Muscle layer of colon (tissue), 2 donors: ENCODE measurements around the gene TMEM252.

Source experiments
- H3K27ac ChIP-seq: one replicate; pipeline ENCODE4 v1.7.0; 2013; ENCODE audit warnings: low read depth, mild to moderate bottlenecking, low read length, moderate library complexity
- H3K27me3 ChIP-seq, 2 donors: one replicate each; pipeline ENCODE4 v1.7.0; 2013; ENCODE audit warnings: low read length in 2 of 2, mild to moderate bottlenecking in 2 of 2; ENCODE audit not compliant: insufficient read depth in 2 of 2, control insufficient read depth in 1 of 2
- H3K36me3 ChIP-seq: one replicate; pipeline ENCODE4 v1.7.0; 2013; ENCODE audit warnings: mild to moderate bottlenecking, low read length; ENCODE audit not compliant: insufficient read depth
- H3K4me1 ChIP-seq: one replicate; pipeline ENCODE4 v1.7.0; 2013; ENCODE audit warnings: mild to moderate bottlenecking, low read length; ENCODE audit not compliant: insufficient read depth
- H3K4me3 ChIP-seq, 2 donors: one replicate each; pipeline ENCODE4 v1.7.0; 2013; ENCODE audit warnings: low read length in 2 of 2, low read depth in 1 of 2, mild to moderate bottlenecking in 1 of 2, moderate library complexity in 1 of 2
- H3K9ac ChIP-seq: one replicate; pipeline ENCODE4 v1.7.0; 2013; ENCODE audit warnings: low read length
- H3K9me3 ChIP-seq: one replicate; pipeline ENCODE4 v1.7.0; 2013; ENCODE audit warnings: mild to moderate bottlenecking, low read length
- donor health status: abdominal sarcoma.
- donor health status: Adenocarcinoma of cecum.

Gene TMEM252

DNA sequence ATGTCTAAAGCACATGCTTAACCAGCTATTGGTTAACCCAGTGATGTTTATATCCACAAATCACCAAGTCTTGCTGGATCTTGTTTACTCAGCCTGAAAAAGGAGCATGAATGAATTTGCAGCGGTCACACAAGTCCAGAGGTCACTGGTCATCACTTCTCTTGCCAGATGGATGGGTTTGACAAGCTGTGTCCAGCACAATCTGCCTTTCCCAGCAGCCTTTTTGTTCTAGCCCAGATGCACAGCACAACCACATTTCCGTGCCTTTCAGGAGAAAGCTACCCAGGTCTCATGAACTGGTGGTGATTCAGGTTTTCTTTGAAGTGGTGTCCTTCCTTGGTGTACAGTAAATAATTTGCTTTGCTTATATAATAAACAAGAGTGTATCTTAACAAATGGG lies 32.1 kb downstream of the TMEM252 start:
- Histone ChIP-seq H3K36me3 (peaks cover 33% of the 10 kb centered on the region), H3K27me3 (no peaks in the 10 kb centered on the region), H3K27ac (peak overlapping the region; percentile 12), H3K9ac (no peak overlapping the region), H3K9me3 (no peaks in the 10 kb centered on the region), H3K4me3 (no peak overlapping the region), H3K4me1 (peaks cover 45% of the 10 kb centered on the region)

- H3K4me1 ChIP-seq = peaks cover 45% of the 10 kb centered on the region
- H3K27ac ChIP-seq = peak overlapping the region; percentile 35
- no peak overlapping the region for H3K9ac ChIP-seq
- peaks cover 39% of the 10 kb centered on the region for H3K36me3 ChIP-seq
- no peaks in the 10 kb centered on the region for H3K9me3 ChIP-seq
- H3K27me3 ChIP-seq = no peaks in the 10 kb centered on the region
- no peak overlapping the region for H3K4me3 ChIP-seq
These were observed 32.9 kb downstream of the TMEM252 start for GRCh38 chr9:68507806-68508145.

DNA sequence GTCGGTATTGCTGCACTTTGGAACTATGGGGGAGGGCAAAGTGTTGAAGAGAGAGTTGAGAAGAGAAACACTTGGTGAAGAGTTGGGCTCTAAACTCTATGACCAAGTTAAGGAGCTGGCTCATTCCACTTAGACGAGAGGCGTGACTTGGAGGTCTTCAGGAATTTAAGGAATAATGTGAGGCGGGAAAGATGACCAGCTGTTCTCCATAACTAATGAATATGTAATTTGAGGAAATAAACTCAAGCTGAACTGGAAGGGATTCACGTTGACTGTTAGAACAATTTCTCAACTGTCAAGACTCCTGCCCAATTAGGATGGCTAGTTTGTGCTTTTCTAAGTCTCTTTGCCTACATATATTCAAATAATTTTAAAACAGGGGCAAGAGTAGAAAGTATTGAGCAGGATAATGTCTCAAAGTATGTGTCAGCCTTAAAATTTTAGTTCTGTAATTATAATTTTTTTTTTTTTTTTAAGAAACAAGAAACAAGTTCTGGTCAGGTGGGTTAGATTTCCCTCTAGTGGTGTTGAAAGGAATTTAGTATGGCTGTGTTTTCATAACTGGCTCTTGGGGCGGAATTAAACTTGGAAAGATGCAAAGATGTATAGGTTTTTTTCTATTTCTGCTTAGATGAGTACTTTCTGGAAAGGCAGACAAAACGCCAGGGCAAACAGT lies 33.4 kb downstream of the TMEM252 start:
- H3K27ac ChIP-seq = peak overlapping the region; percentile 78
- no peaks in the 10 kb centered on the region for H3K9me3 ChIP-seq
- no peaks in the 10 kb centered on the region for H3K27me3 ChIP-seq
- peaks cover 45% of the 10 kb centered on the region for H3K4me1 ChIP-seq
- peaks cover 42% of the 10 kb centered on the region for H3K36me3 ChIP-seq
- H3K9ac ChIP-seq = no peak overlapping the region
- no peak overlapping the region for H3K4me3 ChIP-seq

- H3K9me3 ChIP-seq = no peaks in the 10 kb centered on the region
- no peaks in the 10 kb centered on the region for H3K27me3 ChIP-seq
- H3K27ac ChIP-seq = peak overlapping the region; percentile 78
- no peak overlapping the region for H3K9ac ChIP-seq
- no peak overlapping the region for H3K4me3 ChIP-seq
- H3K4me1 ChIP-seq = peaks cover 46% of the 10 kb centered on the region
- peaks cover 41% of the 10 kb centered on the region for H3K36me3 ChIP-seq
These were observed 34.1 kb downstream of the TMEM252 start for GRCh38 chr9:68506551-68506950.

- H3K4me1 ChIP-seq = peaks cover 53% of the 10 kb centered on the region
- peak overlapping the region; percentile 78 for H3K27ac ChIP-seq
- no peaks in the 10 kb centered on the region for H3K27me3 ChIP-seq
These were observed 34.8 kb downstream of the TMEM252 start for GRCh38 chr9:68505681-68506409.

GRCh38 chr9:68502279-68502678 lies 38.4 kb downstream of the TMEM252 start:
- H3K4me1 ChIP-seq = peaks cover 53% of the 10 kb centered on the region
- peaks cover 81% of the 10 kb centered on the region for H3K36me3 ChIP-seq

More at GRCh38 chr9:68505681-68506409, 34.8 kb downstream of the TMEM252 start:
- Histone ChIP-seq H3K9me3 (no peaks in the 10 kb centered on the region), H3K36me3 (peaks cover 48% of the 10 kb centered on the region), H3K4me3 (no peak overlapping the region), H3K9ac (no peak overlapping the region)

DNA sequence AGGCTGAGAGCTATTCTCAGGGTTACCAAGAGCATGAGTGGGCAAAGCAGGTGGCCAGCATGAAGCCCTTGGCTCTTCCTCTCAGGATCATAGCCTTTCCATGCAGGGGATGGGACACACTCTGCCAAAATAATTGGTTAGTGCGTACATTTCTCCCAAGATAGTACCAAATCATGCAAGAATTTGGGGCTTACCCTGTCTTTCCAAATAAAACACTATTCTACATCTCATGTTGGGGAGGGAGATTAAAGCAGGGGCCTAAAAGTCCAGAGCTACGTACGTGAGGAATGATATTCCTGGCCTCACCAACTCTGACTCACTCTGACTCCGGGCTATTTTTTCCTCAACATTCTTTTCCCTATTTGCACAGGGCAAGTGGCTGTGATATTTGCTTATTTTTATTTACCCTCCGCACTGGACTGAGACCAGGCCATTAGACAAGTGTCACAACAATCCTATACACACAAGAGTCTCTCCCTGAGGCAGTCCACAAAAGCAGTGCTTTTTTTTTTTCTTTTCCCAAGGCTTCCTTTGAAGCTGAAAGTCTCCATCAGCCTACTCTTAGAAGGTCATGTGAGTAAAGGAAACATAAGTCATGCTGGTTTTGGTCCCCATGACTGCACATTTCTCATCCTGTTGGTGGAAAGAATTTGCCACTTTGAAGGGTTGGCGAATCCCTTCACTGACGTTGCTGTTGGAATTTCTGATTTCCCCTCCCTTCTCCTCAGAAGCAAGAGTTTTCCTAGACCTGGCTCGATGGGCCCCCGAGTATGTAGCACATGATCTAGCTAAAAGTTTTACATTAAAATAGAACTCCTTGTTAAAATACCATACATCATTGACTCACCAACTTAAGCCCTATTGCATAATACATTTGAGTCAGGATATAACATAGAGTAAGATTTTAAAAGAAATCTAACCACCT lies 40.0 kb downstream of the TMEM252 start:
- Histone ChIP-seq H3K27ac (peak overlapping the region; percentile 62), H3K9me3 (no peaks in the 10 kb centered on the region), H3K9ac (no peak overlapping the region), H3K4me3 (no peak overlapping the region), H3K27me3 (no peaks in the 10 kb centered on the region), H3K4me1 (peaks cover 52% of the 10 kb centered on the region), H3K36me3 (peaks cover 77% of the 10 kb centered on the region)

More at GRCh38 chr9:68502279-68502678, 38.4 kb downstream of the TMEM252 start:
- H3K4me3 ChIP-seq = no peak overlapping the region
- H3K9ac ChIP-seq = no peak overlapping the region
- peak overlapping the region; percentile 36 for H3K27ac ChIP-seq
- no peaks in the 10 kb centered on the region for H3K27me3 ChIP-seq
- H3K9me3 ChIP-seq = no peaks in the 10 kb centered on the region

DNA sequence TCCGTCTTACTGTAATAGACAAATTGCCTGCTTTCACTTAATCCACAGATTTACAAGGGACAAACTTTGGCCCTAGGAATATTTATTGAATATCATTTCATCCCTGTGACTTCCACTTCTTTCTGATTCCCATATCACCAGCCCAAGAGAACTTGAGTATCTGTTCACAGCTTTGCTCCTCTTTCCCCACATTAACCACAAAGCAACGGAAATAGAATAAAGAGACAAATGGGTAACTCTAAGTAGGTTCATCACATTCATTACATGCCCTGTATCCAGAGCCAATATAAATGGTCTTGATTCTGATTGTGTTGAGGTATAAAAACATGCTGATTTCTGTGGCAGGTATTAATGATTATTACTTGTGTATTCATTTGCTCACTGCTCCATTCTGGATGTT lies 41.9 kb downstream of the TMEM252 start:
- H3K4me1 ChIP-seq = peaks cover 61% of the 10 kb centered on the region
- H3K4me3 ChIP-seq = no peak overlapping the region
- no peaks in the 10 kb centered on the region for H3K27me3 ChIP-seq
- H3K9me3 ChIP-seq = no peaks in the 10 kb centered on the region
- H3K36me3 ChIP-seq = peaks cover 60% of the 10 kb centered on the region
- no peak overlapping the region for H3K9ac ChIP-seq
- peak overlapping the region; percentile 27 for H3K27ac ChIP-seq

GRCh38 chr9:68497629-68498028 lies 43.1 kb downstream of the TMEM252 start:
- no peak overlapping the region for H3K4me3 ChIP-seq
- H3K27me3 ChIP-seq = no peaks in the 10 kb centered on the region
- peaks cover 72% of the 10 kb centered on the region for H3K4me1 ChIP-seq
- H3K9ac ChIP-seq = no peak overlapping the region
- no peaks in the 10 kb centered on the region for H3K9me3 ChIP-seq
- peaks cover 49% of the 10 kb centered on the region for H3K36me3 ChIP-seq
- no peak overlapping the region for H3K27ac ChIP-seq

DNA sequence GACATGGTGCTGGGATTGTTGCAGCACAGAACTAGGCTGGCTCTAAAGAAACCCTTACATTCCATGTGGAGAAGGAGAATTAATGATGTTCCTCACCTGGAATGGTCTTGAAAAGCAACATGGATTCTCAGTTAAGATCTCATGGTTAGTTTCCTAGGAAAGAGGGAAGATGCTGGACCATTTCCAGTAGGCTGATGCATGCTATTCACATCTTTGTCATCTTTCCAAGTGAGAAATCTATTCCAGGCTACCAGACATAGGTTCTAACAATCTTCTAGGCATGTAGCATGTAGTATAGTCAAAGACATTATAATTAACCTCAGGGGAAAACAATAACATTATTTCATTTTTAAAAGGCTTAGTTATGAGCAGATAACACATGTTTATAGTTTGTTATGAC lies 44.3 kb downstream of the TMEM252 start:
- Histone ChIP-seq H3K27ac (no peak overlapping the region), H3K9me3 (no peaks in the 10 kb centered on the region), H3K4me1 (peaks cover 82% of the 10 kb centered on the region), H3K9ac (no peak overlapping the region), H3K36me3 (peaks cover 47% of the 10 kb centered on the region), H3K4me3 (no peak overlapping the region), H3K27me3 (no peaks in the 10 kb centered on the region)

GRCh38 chr9:68495247-68495646 lies 45.4 kb downstream of the TMEM252 start:
- Histone ChIP-seq H3K4me3 (no peak overlapping the region), H3K4me1 (peaks cover 71% of the 10 kb centered on the region), H3K9ac (no peak overlapping the region), H3K9me3 (no peaks in the 10 kb centered on the region), H3K27ac (peak overlapping the region; percentile 4), H3K36me3 (peaks cover 42% of the 10 kb centered on the region), H3K27me3 (no peaks in the 10 kb centered on the region)
